GM19438 (cell line): Measurements from ENCODE around the gene LRP1B.

Experiments used
- ATAC-seq: cut with Tn5 transposase; IDR thresholded peaks from one replicate; pipeline ENCODE4 v1.9.1; 2021; ENCODE audit warnings: low read depth; ENCODE audit not compliant: unreplicated experiment

Gene LRP1B

DNA sequence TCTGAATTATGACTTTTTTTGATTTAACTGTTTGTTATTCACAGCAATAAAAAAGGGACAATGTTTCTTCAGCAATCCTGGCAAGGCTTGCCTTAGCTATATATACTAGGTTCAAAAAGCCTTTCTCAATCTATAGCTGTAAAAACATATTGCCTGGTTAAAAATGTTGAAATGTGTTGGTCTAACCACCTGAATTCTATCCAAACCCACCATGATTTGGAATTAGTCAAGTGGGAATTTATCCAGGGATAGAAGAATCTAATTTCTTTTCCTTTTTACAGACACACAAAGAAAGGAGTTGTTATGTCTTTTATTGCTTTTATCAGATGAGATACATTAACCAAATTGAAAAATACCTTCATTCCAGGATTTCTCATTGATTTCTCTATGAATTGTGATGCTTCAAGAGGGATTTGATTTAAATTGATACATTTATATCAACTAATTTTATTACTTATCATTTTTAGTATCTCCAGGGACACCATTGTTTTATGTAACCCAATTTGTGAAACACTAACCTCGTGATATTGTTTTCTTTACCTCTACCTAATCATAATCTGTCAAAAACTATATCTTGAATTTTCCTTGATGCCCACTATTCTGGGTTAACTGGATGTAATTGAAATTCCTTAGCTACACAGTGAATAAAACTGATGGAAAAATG, 88.1 kb downstream of the LRP1B start:
- no peak for ATAC-seq

DNA sequence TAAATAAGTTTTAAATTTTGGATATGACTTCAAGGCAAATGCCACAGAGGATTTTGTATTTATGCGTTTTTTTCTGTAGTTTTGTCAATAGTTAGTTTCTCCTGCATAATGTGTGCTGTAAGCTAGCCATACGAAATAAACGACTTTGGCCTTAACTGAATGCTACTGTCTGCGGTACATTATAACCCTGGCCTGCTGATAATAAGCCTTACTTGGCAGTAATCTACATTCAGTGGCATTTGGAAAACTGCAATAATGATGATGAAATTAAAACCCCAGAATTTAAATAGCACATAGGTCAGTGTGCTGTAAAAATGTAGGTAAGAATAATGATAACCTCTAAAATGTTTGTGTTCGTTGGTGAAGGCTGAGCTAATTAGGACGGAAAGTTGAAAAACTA, 88.8 kb downstream of the LRP1B start:
- no peak for ATAC-seq

GRCh38 chr2:142041105-142041504, 89.7 kb downstream of the LRP1B start:
- ATAC-seq: no peak

GRCh38 chr2:142040556-142040955, 90.3 kb downstream of the LRP1B start:
- no peak for ATAC-seq

GRCh38 chr2:142038826-142039225, 92.0 kb downstream of the LRP1B start:
- no peak for ATAC-seq

DNA sequence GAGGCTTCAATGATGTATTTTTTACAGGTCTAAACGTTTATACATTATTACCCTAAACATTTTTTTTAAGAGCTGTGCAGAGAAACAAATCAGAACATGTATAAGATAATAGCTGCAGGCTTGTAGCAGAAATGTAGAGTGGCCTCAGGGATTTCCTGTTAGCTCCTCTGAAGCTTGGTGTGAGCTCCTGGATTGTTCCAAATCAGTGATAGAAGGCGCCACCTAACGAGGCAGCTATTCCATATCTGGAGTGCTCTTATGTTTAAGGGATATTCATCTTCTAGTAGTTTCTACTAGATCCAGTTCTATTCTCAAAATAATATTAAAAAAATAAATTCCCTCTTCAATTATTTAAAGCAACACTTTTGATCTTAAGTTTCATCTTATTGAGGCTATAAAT, 93.1 kb downstream of the LRP1B start:
- ATAC-seq: no peak

DNA sequence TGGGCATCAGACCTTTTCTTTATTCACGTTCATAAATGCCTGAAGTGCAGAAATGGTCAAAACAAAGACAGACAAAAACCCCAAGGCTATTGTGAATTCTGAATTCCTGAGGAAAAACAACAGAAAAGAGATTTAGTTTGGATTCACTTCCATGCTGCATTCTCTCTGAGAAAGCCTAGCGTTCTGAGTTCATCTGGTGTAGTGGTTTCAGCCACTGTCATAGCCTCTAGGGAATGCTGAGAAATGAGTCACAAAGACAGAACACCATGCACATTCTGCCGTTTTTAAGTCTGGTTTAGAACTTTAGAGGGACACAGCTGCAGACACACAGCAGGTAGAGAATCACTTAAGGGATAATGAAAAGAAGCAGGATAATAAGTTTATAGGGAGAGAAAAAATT, 93.8 kb downstream of the LRP1B start:
- no peak for ATAC-seq

DNA sequence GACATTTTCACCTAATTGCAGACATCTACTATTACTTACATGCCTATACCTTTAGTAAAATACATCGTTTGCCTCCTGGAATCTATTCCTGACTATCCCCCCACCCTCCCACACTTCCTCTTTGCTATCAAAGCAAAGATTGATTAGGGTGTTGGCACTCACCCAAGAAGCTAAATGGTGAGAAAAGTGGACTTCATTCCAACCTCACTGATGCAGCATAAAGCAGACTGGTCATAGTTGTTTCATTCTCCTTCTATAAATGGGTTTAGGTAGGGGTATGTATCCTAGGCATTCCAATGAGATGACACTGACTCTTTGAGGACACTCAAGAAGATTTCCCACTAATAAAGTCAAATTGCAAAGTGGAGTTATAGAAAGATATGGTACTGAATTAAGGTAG, 97.4 kb downstream of the LRP1B start:
- ATAC-seq: no peak

DNA sequence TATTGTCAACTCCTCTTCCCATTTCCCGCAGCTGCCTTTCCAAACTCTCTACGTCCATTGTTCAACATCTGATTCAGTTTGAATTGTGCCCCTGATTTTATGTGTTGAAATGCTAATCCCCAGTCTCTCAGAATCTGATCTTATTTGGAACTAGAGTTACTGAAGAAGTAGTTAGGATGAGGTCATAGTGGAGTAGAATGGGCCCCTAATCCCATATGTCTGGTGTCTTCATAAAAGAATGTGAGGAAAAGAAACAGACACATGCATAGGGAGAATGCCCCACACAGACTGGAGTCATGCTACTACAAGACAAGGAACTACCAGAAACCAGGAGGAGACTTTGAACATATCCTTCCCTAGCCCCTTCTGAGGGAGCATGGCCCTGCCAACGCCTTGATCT, 99.2 kb downstream of the LRP1B start:
- ATAC-seq: no peak

DNA sequence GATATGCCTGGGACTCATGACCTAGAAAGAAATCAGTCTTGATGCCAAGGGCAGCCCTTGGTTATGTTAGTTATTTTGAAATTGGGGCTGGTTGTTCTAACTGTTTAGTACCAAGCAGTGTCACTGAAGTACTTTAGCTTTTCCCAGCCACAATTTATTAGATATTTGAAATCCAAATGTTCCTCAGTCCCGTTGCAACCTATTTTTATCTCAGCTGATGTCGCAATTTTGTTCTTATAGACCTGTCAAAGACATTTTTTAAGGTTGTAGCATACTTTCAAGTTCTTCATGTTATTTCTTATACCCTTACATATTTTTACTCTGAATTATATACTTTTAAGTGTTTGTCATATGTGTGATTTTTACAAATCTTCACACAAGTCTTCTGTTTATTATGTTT, 100.1 kb downstream of the LRP1B start:
- ATAC-seq: no peak

DNA sequence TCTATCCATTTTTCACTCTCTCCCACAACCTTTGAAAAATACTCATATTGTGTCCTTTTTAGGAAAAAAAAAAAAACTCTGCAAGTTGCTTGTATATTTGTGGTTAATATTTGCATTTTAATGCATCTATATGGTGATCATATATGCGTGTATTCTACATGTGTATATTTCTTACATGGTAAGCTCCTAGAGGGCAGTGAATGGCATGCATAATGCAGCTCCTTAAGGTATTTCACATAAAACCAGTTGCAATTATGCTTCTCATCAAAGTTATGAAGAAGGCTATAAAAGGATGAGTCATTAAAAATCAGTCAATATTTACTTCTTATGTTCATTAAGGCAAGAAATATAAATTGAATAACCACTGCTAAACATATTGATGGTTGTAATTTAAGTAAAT, 100.8 kb downstream of the LRP1B start:
- ATAC-seq: no peak

- no peak for ATAC-seq
These were observed 105.4 kb downstream of the LRP1B start for GRCh38 chr2:142025394-142025793.

GRCh38 chr2:142020368-142020767, 110.4 kb downstream of the LRP1B start:
- no peak for ATAC-seq

DNA sequence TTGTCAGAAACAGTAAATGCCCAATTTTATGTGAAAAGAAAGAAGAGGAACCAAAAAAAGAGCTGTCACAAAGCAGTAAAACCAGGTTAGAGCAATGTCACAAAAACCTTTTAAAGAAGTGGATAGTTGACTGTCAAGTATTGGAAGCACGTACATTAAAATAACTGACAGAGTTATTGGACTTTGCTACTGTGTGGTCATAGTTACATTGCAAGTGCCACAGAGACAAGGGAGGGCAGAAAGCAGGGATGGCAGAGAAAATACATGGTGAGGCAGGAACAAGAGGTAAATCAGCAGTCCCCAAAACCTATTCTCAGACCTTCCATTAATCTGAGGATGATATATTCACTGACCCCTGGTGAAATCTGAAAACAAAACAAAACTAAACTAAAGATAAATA, 116.3 kb downstream of the LRP1B start:
- ATAC-seq: no peak

- ATAC-seq: no peak
These were observed 118.0 kb downstream of the LRP1B start for GRCh38 chr2:142012797-142013196.

DNA sequence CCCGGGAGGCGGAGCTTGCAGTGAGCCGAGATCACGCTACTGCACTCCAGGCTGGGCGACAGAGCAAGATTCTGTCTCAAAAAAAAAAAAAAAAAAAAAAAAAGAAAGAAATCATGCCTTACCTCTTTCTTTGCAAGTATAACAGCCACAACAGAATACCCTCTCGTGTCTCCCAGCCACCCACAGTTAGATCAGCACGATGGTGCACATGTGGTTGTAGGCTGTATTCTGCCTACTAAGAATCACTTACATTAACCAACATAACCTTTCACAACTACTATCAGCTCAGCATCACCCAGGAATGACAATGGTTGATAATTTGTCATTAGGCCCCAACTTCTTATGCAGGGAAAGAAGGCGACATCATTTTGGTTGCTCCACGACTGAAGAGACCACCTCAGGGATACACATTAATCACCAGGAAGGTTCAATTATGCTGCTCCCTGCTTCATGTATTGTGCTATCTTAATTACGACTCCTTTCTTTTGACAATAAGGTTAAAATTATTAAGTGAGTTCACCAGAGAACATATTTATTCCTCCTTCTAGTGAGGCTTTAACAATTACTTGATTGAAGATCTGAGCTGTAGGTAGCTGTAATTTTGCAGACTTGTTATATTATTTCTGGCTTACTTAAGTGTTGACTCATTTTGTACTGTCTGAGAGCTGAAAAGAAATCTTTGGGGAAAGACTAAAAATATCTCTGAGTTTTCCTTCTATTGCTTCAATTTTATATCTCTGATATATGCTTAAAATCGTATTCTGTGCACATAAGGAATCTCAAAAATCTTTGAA, 120.1 kb downstream of the LRP1B start:
- ATAC-seq: no peak

DNA sequence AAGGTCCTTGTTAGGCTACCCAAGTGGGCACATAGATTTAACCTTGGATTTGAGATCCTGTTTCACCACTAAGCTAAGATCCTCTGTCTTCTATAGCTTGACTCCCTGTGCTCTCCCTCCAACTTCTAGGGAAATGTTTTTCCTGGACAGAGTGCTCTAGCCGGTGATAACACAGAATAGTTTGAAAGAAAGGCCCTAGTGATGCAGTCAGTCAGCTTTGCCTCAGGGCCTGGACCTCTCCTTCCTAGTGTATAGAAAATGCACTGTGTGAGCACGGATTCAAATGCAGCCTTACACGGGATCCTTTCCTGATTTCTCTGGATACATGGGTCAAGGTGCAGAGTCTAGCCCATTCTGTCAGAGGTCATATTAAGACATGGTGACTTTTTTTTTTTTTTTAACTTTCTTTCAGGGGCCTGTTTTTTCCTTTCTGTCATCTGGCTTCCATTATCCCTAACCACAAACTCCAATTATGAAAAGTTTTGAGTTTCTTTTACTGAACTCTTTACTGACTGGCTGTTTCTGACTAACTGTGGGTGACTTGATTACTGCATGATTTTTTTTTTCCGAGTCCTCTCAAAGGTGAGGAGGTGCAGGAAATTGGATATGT, 122.6 kb downstream of the LRP1B start:
- ATAC-seq: no peak

- ATAC-seq: no peak
These were observed 136.8 kb downstream of the LRP1B start for GRCh38 chr2:141994066-141994465.

- no peak for ATAC-seq
These were observed 138.1 kb downstream of the LRP1B start for GRCh38 chr2:141992695-141993094.

DNA sequence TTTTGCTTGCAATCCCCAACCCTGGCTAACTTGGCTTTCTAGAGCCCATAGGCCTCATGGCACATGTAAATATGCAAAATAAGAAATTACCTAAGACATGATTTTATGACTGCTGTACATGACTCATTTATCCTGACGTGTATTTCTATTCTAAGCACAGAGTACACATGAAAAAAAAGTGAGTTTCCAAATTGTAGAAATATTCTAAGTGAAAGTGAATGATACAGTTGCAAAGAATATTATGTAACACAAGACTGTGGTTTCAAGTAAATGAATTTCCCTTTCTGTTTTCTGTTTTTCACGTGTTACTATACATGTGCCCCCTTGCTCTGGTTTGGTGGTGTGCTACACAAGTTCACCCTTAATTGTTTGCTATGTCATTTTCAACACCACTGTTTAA, 162.4 kb downstream of the LRP1B start:
- no peak for ATAC-seq

DNA sequence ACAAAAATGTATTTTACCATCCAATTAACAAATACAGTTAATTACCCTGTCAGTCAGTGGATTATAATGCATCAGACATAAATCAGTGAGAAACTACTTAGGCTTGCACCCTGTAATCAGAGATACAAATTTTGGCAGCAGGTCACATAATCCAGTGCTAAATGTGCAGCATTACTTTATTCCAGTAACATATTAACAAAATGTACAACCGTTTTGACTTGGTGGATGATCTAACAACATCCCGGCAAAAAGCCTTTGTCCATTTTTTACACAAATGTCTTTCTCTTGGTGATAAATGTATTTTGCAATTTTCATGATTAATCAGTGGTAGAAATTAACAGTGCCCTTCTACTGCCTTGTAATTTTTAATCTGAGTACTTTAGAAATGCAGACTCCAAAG, 162.8 kb downstream of the LRP1B start:
- ATAC-seq: no peak

DNA sequence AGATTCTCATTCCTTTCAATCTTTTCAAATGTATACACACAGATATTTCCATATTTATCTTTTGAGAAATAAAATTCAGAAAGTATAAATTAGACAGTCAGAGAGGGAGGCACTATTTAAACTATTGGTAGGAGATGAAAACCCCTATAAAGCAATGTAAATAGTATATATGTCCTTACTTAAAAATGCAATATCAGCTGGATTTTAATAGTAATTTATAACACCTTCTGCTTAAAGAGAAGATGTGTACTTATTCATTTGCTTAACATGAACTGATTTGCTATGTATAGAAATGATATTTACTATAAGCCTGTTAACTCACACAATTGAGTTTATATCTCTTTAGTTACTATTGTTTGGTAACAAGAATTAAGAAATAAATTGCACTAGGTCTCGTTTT, 163.3 kb downstream of the LRP1B start:
- ATAC-seq: no peak
